Keratinocyte (primary cell): ENCODE results near the gene PRKAR2A. TPM values are rescaled to one million over a fixed set of nuclear protein-coding genes. Genes with fewer than 3 reads are reported as not detected.
"Not testable (repeated sequence)": the region's sequence is repeated elsewhere in the genome, so short reads cannot be mapped to it uniquely, and the experiment has no call there.

ENCODE experiments used
- DNase-seq: peaks from one replicate; pipeline ENCODE4 v3.0.0-alpha.2; 2011; ENCODE audit warnings: low read depth, missing footprints, low spot score
- FAIRE-seq: peaks from 2 replicates; lab custom pipeline; 2011; peaks lifted over from hg19 to GRCh38; lab: Jason Lieb, UNC
- H2AFZ ChIP-seq: 2 replicates; pipeline ENCODE4 v1.6.0; 2012; ENCODE audit warnings: low read length, control low read depth, inconsistent platforms; ENCODE audit not compliant: control insufficient read depth
- H3K27ac ChIP-seq: 2 replicates; pipeline ENCODE4 v1.5.1; 2011; ENCODE audit warnings: low read length; ENCODE audit not compliant: control insufficient read depth, insufficient read depth
- H3K27me3 ChIP-seq: 3 replicates; pipeline ENCODE4 v1.6.0; 2011; ENCODE audit warnings: low read length; ENCODE audit not compliant: control insufficient read depth, insufficient read depth; ENCODE audit errors: extremely low read depth
- H3K36me3 ChIP-seq, 2 experiments: 2 replicates in 1 of 2; 3 replicates in 1 of 2; pipeline ENCODE4 v1.5.1; 2011; ENCODE audit warnings: low read length in 2 of 2, mild to moderate bottlenecking in 1 of 2; ENCODE audit not compliant: control insufficient read depth in 2 of 2, insufficient read depth in 2 of 2; ENCODE audit errors: extremely low read depth in 1 of 2
- H3K4me1 ChIP-seq: 3 replicates; pipeline ENCODE4 v1.5.1; 2011; ENCODE audit warnings: low read length; ENCODE audit not compliant: control insufficient read depth, insufficient read depth; ENCODE audit errors: extremely low read depth
- H3K4me2 ChIP-seq: 3 replicates; pipeline ENCODE4 v1.6.0; 2011; ENCODE audit warnings: low read depth, low read length; ENCODE audit not compliant: control insufficient read depth, insufficient read depth; ENCODE audit errors: extremely low read depth
- H3K4me3 ChIP-seq, 3 experiments: fragments of 200-600 bp in 1 of 3; sonication (generic) in 1 of 3; 2 replicates in 2 of 3; 3 replicates in 1 of 3; pipeline ENCODE4 v1.5.1; 2011 to 2016; ENCODE audit warnings: low read length in 3 of 3, mild to moderate bottlenecking in 3 of 3, control low read depth in 2 of 3, inconsistent platforms in 1 of 3, low read depth in 1 of 3, mixed read lengths in 1 of 3, mixed run types in 1 of 3, moderate library complexity in 1 of 3; ENCODE audit not compliant: control insufficient read depth in 2 of 3, insufficient read depth in 2 of 3; ENCODE audit errors: extremely low read depth in 1 of 3
- H3K79me2 ChIP-seq: 2 replicates; pipeline ENCODE4 v1.6.0; 2012; ENCODE audit warnings: low read length; ENCODE audit not compliant: control insufficient read depth, insufficient read depth
- H3K9ac ChIP-seq: 3 replicates; pipeline ENCODE4 v1.6.0; 2011; ENCODE audit warnings: low read length; ENCODE audit not compliant: control insufficient read depth, insufficient read depth; ENCODE audit errors: extremely low read depth
- H3K9me1 ChIP-seq: 3 replicates; pipeline ENCODE4 v1.6.0; 2011; ENCODE audit warnings: low read length; ENCODE audit not compliant: control insufficient read depth, insufficient read depth; ENCODE audit errors: extremely low read depth
- H3K9me3 ChIP-seq: 2 replicates; pipeline ENCODE4 v1.5.1; 2012; ENCODE audit warnings: low read depth, low read length; ENCODE audit not compliant: control insufficient read depth
- H4K20me1 ChIP-seq: 3 replicates; pipeline ENCODE4 v1.6.0; 2011; ENCODE audit warnings: low read length; ENCODE audit not compliant: control insufficient read depth, insufficient read depth; ENCODE audit errors: extremely low read depth
- CTCF ChIP-seq, 3 experiments: IDR thresholded peaks in 1 of 3; conservative IDR thresholded peaks in 1 of 3; optimal IDR thresholded peaks in 1 of 3; 2 replicates in 2 of 3; 3 replicates in 1 of 3; pipeline versions ENCODE3 to v1.5.1; 2011; ENCODE audit warnings: low read length in 3 of 3, mild to moderate bottlenecking in 3 of 3, moderate library complexity in 2 of 3, control low read depth in 1 of 3, inconsistent platforms in 1 of 3; ENCODE audit not compliant: insufficient read depth in 2 of 3; ENCODE audit errors: extremely low read depth in 1 of 3
- EZH2 ChIP-seq: IDR thresholded peaks from one replicate; pipeline ENCODE4 v1.6.1; 2012; ENCODE audit warnings: inconsistent platforms, mild to moderate bottlenecking, low read length, moderate library complexity
- dilution Hi-C: fragments of 300-500 bp; cut with MboI; formaldehyde crosslinking; loops from one replicate; pipeline ENCODE4 v1.7.0; 2020; ENCODE audit warnings: low sequenced_read_pairs; ENCODE audit not compliant: extremely low pct_ligation_motif_present
- polyA plus RNA-seq, 5 experiments: library from polyadenylated mRNA; depleted of rRNA in 3 of 5; stranded (reverse) in 3 of 5; stranded (forward) in 1 of 5; unstranded in 1 of 5; fragments of >200 nt; gene quantifications; 1 replicate in 1 of 5; 2 replicates in 3 of 5; 3 replicates in 1 of 5; pipeline versions ENCODE4 v1.2.1 to v1.2.3, GENCODE V29; 2011 to 2012; ENCODE audit warnings: missing spikeins in 2 of 5, low read depth in 1 of 5, low replicate concordance in 1 of 5

The PRKAR2A gene
- polyA plus RNA-seq, 1 donor (not counting 4 experiments of a cell fraction or from before 2014, with no cell fraction given) = 23.2 TPM

- Histone ChIP-seq H4K20me1 (no peaks in the 10 kb centered on the region), H3K4me3 (no peak overlapping the region), H3K4me1 (no peaks in the 10 kb centered on the region), H3K4me2 (no peak overlapping the region), H3K9ac (no peak overlapping the region), H3K79me2 (peaks cover 3% of the 10 kb centered on the region), H2AFZ (no peak overlapping the region), H3K9me3 (no peaks in the 10 kb centered on the region), H3K27me3 (no peaks in the 10 kb centered on the region), H3K36me3 (peaks cover 0 to 1% of the 10 kb centered on the region in 2 experiments), H3K9me1 (no peaks in the 10 kb centered on the region), H3K27ac (no peak overlapping the region)
- dilution Hi-C loops = no loop called here
- TF ChIP-seq CTCF (optimal IDR thresholded peaks at IDR 0.05 in 1 of 3, IDR thresholded peaks at IDR 0.05 in 1 of 3, conservative IDR thresholded peaks at IDR 0.05 in 1 of 3; ENCODE audit: extremely low read depth in 1 of 3, insufficient read depth in 2 of 3, low read length in 3 of 3) (no peak), EZH2 (no peak)
- FAIRE-seq (no peak), DNase-seq (no peak)
Measured at GRCh38 chr3:48804930-48805329, 42.7 kb downstream of the PRKAR2A start.

- FAIRE-seq, H3K9ac ChIP-seq, H3K9me1 ChIP-seq, DNase-seq, H3K9me3 ChIP-seq, H3K36me3 ChIP-seq, H4K20me1 ChIP-seq, H3K4me3 ChIP-seq, H3K79me2 ChIP-seq, H3K27ac ChIP-seq, H3K4me1 ChIP-seq, dilution Hi-C loops, H3K4me2 ChIP-seq, H2AFZ ChIP-seq, H3K27me3 ChIP-seq: not testable (repeated sequence)
Measured at GRCh38 chr3:48800831-48801230, 46.8 kb downstream of the PRKAR2A start.

- dilution Hi-C loops = no loop called here
Measured at GRCh38 chr3:48798998-48799397, 48.7 kb downstream of the PRKAR2A start.

More at GRCh38 chr3:48798998-48799397, 48.7 kb downstream of the PRKAR2A start:
- H3K9ac ChIP-seq = no peak overlapping the region
- DNase-seq (no peak), FAIRE-seq (no peak)
- H3K9me3 ChIP-seq = no peaks in the 10 kb centered on the region
- no peak for TF ChIP-seq EZH2
- TF ChIP-seq CTCF (optimal IDR thresholded peaks at IDR 0.05 in 1 of 3, IDR thresholded peaks at IDR 0.05 in 1 of 3, conservative IDR thresholded peaks at IDR 0.05 in 1 of 3; ENCODE audit: extremely low read depth in 1 of 3, insufficient read depth in 2 of 3, low read length in 3 of 3) = no peak
- no peak overlapping the region for H3K27ac ChIP-seq
- H3K36me3 ChIP-seq = peaks cover 0 to 1% of the 10 kb centered on the region in 2 experiments
- H3K9me1 ChIP-seq = no peaks in the 10 kb centered on the region
- H3K4me1 ChIP-seq = no peaks in the 10 kb centered on the region
- no peaks in the 10 kb centered on the region for H3K79me2 ChIP-seq
- no peaks in the 10 kb centered on the region for H4K20me1 ChIP-seq
- no peaks in the 10 kb centered on the region for H3K27me3 ChIP-seq
- no peak overlapping the region for H3K4me2 ChIP-seq
- no peak overlapping the region for H3K4me3 ChIP-seq
- H2AFZ ChIP-seq = no peak overlapping the region
